Right lobe of liver (tissue), 6 donors: Measurements from ENCODE around the gene COL4A6. TPM values are rescaled to one million over a fixed set of nuclear protein-coding genes. Genes with fewer than 3 reads are reported as not detected.
A peak's percentile ranks its signal among the peaks of the same experiment; 100 is the strongest.

Experiments used
- ATAC-seq, 4 donors: fragments of 200-7000 bp; cut with Tn5 transposase; one replicate each; pipeline ENCODE4 v1.9.1; 2020; ENCODE audit warnings: mild to moderate bottlenecking in 4 of 4, moderate library complexity in 4 of 4
- DNase-seq, 3 donors: peaks; one replicate each; pipeline ENCODE4 v3.0.0-alpha.2; 2020
- H3K27ac ChIP-seq, 3 donors: fragments of 200-600 bp; one replicate each; pipeline ENCODE4 v1.8.0; 2022
- H3K27me3 ChIP-seq, 2 donors: fragments of 200-600 bp; one replicate each; pipeline ENCODE4 v1.8.0; 2022
- H3K36me3 ChIP-seq, 4 donors: fragments of 200-600 bp; sonication (generic) in 1 of 4; one replicate each; pipeline versions ENCODE4 v1.5.1 to v1.8.0; 2017 to 2022; ENCODE audit warnings: control low read depth in 1 of 4
- H3K4me1 ChIP-seq, 4 donors: fragments of 200-600 bp; sonication (generic) in 1 of 4; one replicate each; pipeline versions ENCODE4 v1.5.1 to v1.8.0; 2017 to 2022; ENCODE audit warnings: control low read depth in 1 of 4
- H3K4me3 ChIP-seq, 3 donors: fragments of 200-600 bp; one replicate each; pipeline ENCODE4 v1.8.0; 2022
- H3K9me3 ChIP-seq, 4 donors: fragments of 200-600 bp; sonication (generic) in 1 of 4; one replicate each; pipeline versions ENCODE4 v1.5.1 to v1.8.0; 2017 to 2022; ENCODE audit warnings: control low read depth in 1 of 4
- CTCF ChIP-seq, 4 donors: fragments of 200-600 bp in 3 of 4; fragments of 450-650 bp in 1 of 4; IDR thresholded peaks; one replicate each; pipeline versions ENCODE4 v1.5.1 to v1.8.0; 2016 to 2022; ENCODE audit warnings: antibody characterized with exemption in 4 of 4, mild to moderate bottlenecking in 2 of 4
- POLR2A ChIP-seq: fragments of 450-650 bp; IDR thresholded peaks from one replicate; pipeline ENCODE4 v1.6.1; 2017; ENCODE audit warnings: antibody characterized with exemption, mild to moderate bottlenecking
- WGBS: methylation state at CpG from one replicate; pipeline ENCODE4 v1.1.6; 2018; ENCODE audit warnings: low coverage, low lambda C conversion rate; ENCODE audit not compliant: insufficient coverage; ENCODE audit errors: missing lambda C conversion rate; 5-methylcytosine and 5-hydroxymethylcytosine counted together
- intact Hi-C, 2 donors: fragments of 100-400 bp; cut with DNase I; formaldehyde crosslinking; loops; one replicate each; pipeline versions ENCODE4 v1.11.2 to v1.14.1; 2022
- total RNA-seq, 6 experiments: library from RNA; depleted of rRNA in 2 of 6; stranded (reverse); fragments of >200 nt in 2 of 6; fragmentation: NEBNext Ultra II Directional in 3 of 6; extraction: Animal tissue kit (Norgen Biotek cat#: 25700) in 3 of 6; gene quantifications; one replicate each; pipeline versions ENCODE4 v1.1.0 to v1.2.4, GENCODE V29; 2016 to 2023
- donor health status: DM: no; HTN: yes; CAD: no.
- donor health status: DM: no; HTN: no; CAD: no.
- donor health status: DM: no; HTN: no; CAD: no.
- donor health status: DM: no; HTN: yes; CAD: no.
- donor health status: DM: no; HTN: yes; CAD: no.

Gene COL4A6
- total RNA-seq, 6 experiments from 2014 or later: 0.02 to 0.05 TPM; not detected in 4

- Histone ChIP-seq H3K9me3 (no peaks in the 10 kb centered on the region), H3K27me3 (no peaks in the 10 kb centered on the region), H3K4me3 (no peak overlapping the region), H3K4me1 (no peaks in the 10 kb centered on the region), H3K27ac (no peak overlapping the region), H3K36me3 (no peaks in the 10 kb centered on the region)
- 29% methylated on average over 1 of the region's 1 CpG for WGBS
- DNase-seq: no peak
- no peak for TF ChIP-seq POLR2A
- no peak for TF ChIP-seq CTCF (IDR thresholded peaks at IDR 0.05)
- intact Hi-C loops: no loop called here
- no peak for ATAC-seq
Measured at GRCh38 chrX:108312011-108312410, 126.2 kb downstream of the COL4A6 start.

- H3K4me3 ChIP-seq: no peak overlapping the region
- intact Hi-C loops: no loop called here
- ATAC-seq (no peak), DNase-seq (no peak)
- no peaks in the 10 kb centered on the region for H3K4me1 ChIP-seq
- no peaks in the 10 kb centered on the region for H3K9me3 ChIP-seq
- H3K27me3 ChIP-seq: no peaks in the 10 kb centered on the region
- TF ChIP-seq CTCF (IDR thresholded peaks at IDR 0.05): no peak
- TF ChIP-seq POLR2A: no peak
- no peak overlapping the region for H3K27ac ChIP-seq
- no peaks in the 10 kb centered on the region for H3K36me3 ChIP-seq
- 63% methylated on average over 1 of the region's 1 CpG for WGBS
Measured at GRCh38 chrX:108310506-108310905, 127.7 kb downstream of the COL4A6 start.

- WGBS: 54% methylated on average over 4 of the region's 4 CpGs
- Histone ChIP-seq H3K36me3 (no peaks in the 10 kb centered on the region), H3K9me3 (no peaks in the 10 kb centered on the region), H3K27ac (no peak overlapping the region), H3K4me1 (no peaks in the 10 kb centered on the region), H3K4me3 (no peak overlapping the region), H3K27me3 (no peaks in the 10 kb centered on the region)
- DNase-seq (no peak), ATAC-seq (no peak)
- TF ChIP-seq POLR2A (no peak), CTCF (IDR thresholded peaks at IDR 0.05) (no peak)
- intact Hi-C loops: no loop called here
Measured at GRCh38 chrX:108309144-108309543, 129.1 kb downstream of the COL4A6 start.

GRCh38 chrX:108307132-108308085 lies 130.8 kb downstream of the COL4A6 start:
- H3K4me1 ChIP-seq: no peaks in the 10 kb centered on the region
- H3K27me3 ChIP-seq: no peaks in the 10 kb centered on the region
- no peaks in the 10 kb centered on the region for H3K9me3 ChIP-seq
- H3K27ac ChIP-seq: peak overlapping the region in 1 of 3 donors; percentile 17
- WGBS: 52% methylated on average over 6 of the region's 6 CpGs
- ATAC-seq: peak; percentile 96 to 100 (median 97)
- no peak for TF ChIP-seq POLR2A
- peak in 2 of 4 donors; percentile 9 to 17 for TF ChIP-seq CTCF (IDR thresholded peaks at IDR 0.05)
- peak; percentile 18 to 75 (median 72) for DNase-seq
- intact Hi-C loops: no loop called here
- no peak overlapping the region for H3K4me3 ChIP-seq
- H3K36me3 ChIP-seq: no peaks in the 10 kb centered on the region
